HL-60/S4 treated with phorbol 12-myristate 13-acetate at 8.2 ng/mL for 4 days and 3 days (cell line): ENCODE data around the gene LRBA.
"Not testable (repeated sequence)": the region's sequence is repeated elsewhere in the genome, so short reads cannot be mapped to it uniquely, and the experiment has no call there.

Experiments
- in situ Hi-C: fragments of 300-500 bp; cut with MboI; formaldehyde crosslinking; loops from 2 replicates; pipeline ENCODE4 v1.15.0; 2022; ENCODE audit warnings: low sequenced_read_pairs

LRBA gene

GRCh38 chr4:150447356-150447755 lies 567.7 kb downstream of the LRBA start:
- in situ Hi-C loops: no loop called here

GRCh38 chr4:150439451-150439933 lies 575.6 kb downstream of the LRBA start:
- in situ Hi-C loops: no loop called here

- in situ Hi-C loops: no loop called here
Measured at GRCh38 chr4:150436598-150437370, 578.3 kb downstream of the LRBA start.

- in situ Hi-C loops: no loop called here
Measured at GRCh38 chr4:150431221-150431620, 583.9 kb downstream of the LRBA start.

GRCh38 chr4:150425161-150425560 lies 589.9 kb downstream of the LRBA start:
- in situ Hi-C loops: no loop called here

- in situ Hi-C loops: no loop called here
Measured at GRCh38 chr4:150423503-150423902, 591.6 kb downstream of the LRBA start.

GRCh38 chr4:150423074-150423473 lies 592.0 kb downstream of the LRBA start:
- in situ Hi-C loops: no loop called here

GRCh38 chr4:150421612-150422011 lies 593.5 kb downstream of the LRBA start:
- in situ Hi-C loops: no loop called here

- in situ Hi-C loops: no loop called here
Measured at GRCh38 chr4:150419939-150420338, 595.1 kb downstream of the LRBA start.

GRCh38 chr4:150418757-150419410 lies 596.2 kb downstream of the LRBA start:
- in situ Hi-C loops: no loop called here

GRCh38 chr4:150415213-150415612 lies 599.9 kb downstream of the LRBA start:
- in situ Hi-C loops: no loop called here

- in situ Hi-C loops: no loop called here
Measured at GRCh38 chr4:150411520-150411919, 603.6 kb downstream of the LRBA start.

GRCh38 chr4:150402871-150403272 lies 612.2 kb downstream of the LRBA start:
- in situ Hi-C loops: no loop called here

- in situ Hi-C loops: no loop called here
Measured at GRCh38 chr4:150401083-150401687, 613.9 kb downstream of the LRBA start.

GRCh38 chr4:150395872-150396271 lies 619.2 kb downstream of the LRBA start:
- in situ Hi-C loops: no loop called here

- in situ Hi-C loops: no loop called here
Measured at GRCh38 chr4:150394046-150394445, 621.0 kb downstream of the LRBA start.

- in situ Hi-C loops: no loop called here
Measured at GRCh38 chr4:150391052-150391451, 624.0 kb downstream of the LRBA start.

GRCh38 chr4:150390531-150390910 lies 624.6 kb downstream of the LRBA start:
- in situ Hi-C loops: no loop called here

GRCh38 chr4:150389896-150390530 lies 625.1 kb downstream of the LRBA start:
- in situ Hi-C loops: no loop called here

- in situ Hi-C loops: no loop called here
Measured at GRCh38 chr4:150387981-150388380, 627.1 kb downstream of the LRBA start.

GRCh38 chr4:150386415-150386814 lies 628.7 kb downstream of the LRBA start:
- in situ Hi-C loops: not testable (repeated sequence)
